OCI-LY3 (cell line): ENCODE measurements around the gene ATXN7.

Experiments used
- H2AFZ ChIP-seq: fragments of 200-600, 300-600 bp; shearing (Covaris generic); 2 replicates; pipeline ENCODE4 v1.6.0; 2014; ENCODE audit warnings: antibody characterized with exemption, low read depth, low read length
- H3K27ac ChIP-seq: fragments of 200-600, 300-600 bp; sonication (generic); 2 replicates; pipeline ENCODE4 v1.5.1; 2014; ENCODE audit warnings: mild to moderate bottlenecking, low read length, moderate library complexity, mixed read lengths
- H3K27me3 ChIP-seq: fragments of 200-600, 300-600 bp; sonication (generic); 2 replicates; pipeline ENCODE4 v1.6.1; 2014; ENCODE audit warnings: low read depth, low read length, mixed read lengths
- H3K36me3 ChIP-seq: fragments of 200-600, 300-600 bp; sonication (generic); replicated peaks from 2 replicates; pipeline ENCODE3; 2014; ENCODE audit warnings: low read depth, low read length, mixed read lengths
- H3K4me1 ChIP-seq: fragments of 300-600, 200-600 bp; sonication (generic); 2 replicates; pipeline ENCODE4 v1.6.1; 2014; ENCODE audit warnings: low read length, mixed read lengths
- H3K4me2 ChIP-seq: fragments of 200-600, 300-600 bp; sonication (generic); 2 replicates; pipeline ENCODE4 v1.6.1; 2014; ENCODE audit warnings: low read length, mixed read lengths
- H3K4me3 ChIP-seq: fragments of 300-600, 200-600 bp; sonication (generic); 2 replicates; pipeline ENCODE4 v1.5.1; 2014; ENCODE audit warnings: antibody characterized with exemption, mild to moderate bottlenecking, low read length, moderate library complexity
- H3K79me2 ChIP-seq: fragments of 300-600, 200-600 bp; shearing (Covaris generic); 2 replicates; pipeline ENCODE4 v1.6.1; 2014; ENCODE audit warnings: mild to moderate bottlenecking, low read length, mixed read lengths
- H3K9ac ChIP-seq: fragments of 300-600, 200-600 bp; shearing (Covaris generic); 2 replicates; pipeline ENCODE4 v1.6.0; 2014; ENCODE audit warnings: mild to moderate bottlenecking, low read length, moderate library complexity
- H3K9me3 ChIP-seq: fragments of 200-600, 300-600 bp; shearing (Covaris generic); 2 replicates; pipeline ENCODE4 v1.6.1; 2014; ENCODE audit warnings: low read length, mixed read lengths; ENCODE audit not compliant: insufficient read depth
- H4K20me1 ChIP-seq: fragments of 200-600, 300-600 bp; sonication (generic); 2 replicates; pipeline ENCODE4 v1.6.1; 2016; ENCODE audit warnings: low read length, mixed read lengths; ENCODE audit not compliant: insufficient read depth
- CTCF ChIP-seq: fragments of 200-600, 300-600 bp; sonication (generic); IDR thresholded peaks from 2 replicates; pipeline ENCODE4 v1.5.1; 2014; ENCODE audit warnings: antibody characterized with exemption, low read length, low read depth
- EZH2phosphoT487 ChIP-seq: fragments of 200-600 bp; shearing (Covaris generic); IDR thresholded peaks from 2 replicates; pipeline ENCODE4 v1.6.1; 2018; ENCODE audit warnings: antibody characterized with exemption, mixed run types, low read depth

The ATXN7 gene

GRCh38 chr3:63947594-63947993, 83.9 kb downstream of the ATXN7 start:
- Histone ChIP-seq H3K36me3 (peaks cover 16% of the 10 kb centered on the region), H3K79me2 (peaks cover 49% of the 10 kb centered on the region), H3K27me3 (no peaks in the 10 kb centered on the region), H3K9ac (no peak overlapping the region), H4K20me1 (peaks cover 68% of the 10 kb centered on the region), H3K4me1 (no peaks in the 10 kb centered on the region), H3K4me2 (no peak overlapping the region), H2AFZ (no peak overlapping the region), H3K4me3 (no peak overlapping the region), H3K9me3 (no peaks in the 10 kb centered on the region), H3K27ac (no peak overlapping the region)
- TF ChIP-seq EZH2phosphoT487 (no peak), CTCF (no peak)

GRCh38 chr3:63949005-63949404, 85.3 kb downstream of the ATXN7 start:
- H3K4me3 ChIP-seq, result no peak overlapping the region
- H3K4me1 ChIP-seq, result no peaks in the 10 kb centered on the region
- no peak overlapping the region for H2AFZ ChIP-seq
- peaks cover 35% of the 10 kb centered on the region for H3K79me2 ChIP-seq
- H4K20me1 ChIP-seq, result peaks cover 55% of the 10 kb centered on the region
- H3K36me3 ChIP-seq, result peaks cover 16% of the 10 kb centered on the region
- no peaks in the 10 kb centered on the region for H3K27me3 ChIP-seq
- no peak overlapping the region for H3K27ac ChIP-seq
- no peaks in the 10 kb centered on the region for H3K9me3 ChIP-seq
- TF ChIP-seq CTCF (no peak), EZH2phosphoT487 (no peak)
- no peak overlapping the region for H3K4me2 ChIP-seq
- no peak overlapping the region for H3K9ac ChIP-seq

DNA sequence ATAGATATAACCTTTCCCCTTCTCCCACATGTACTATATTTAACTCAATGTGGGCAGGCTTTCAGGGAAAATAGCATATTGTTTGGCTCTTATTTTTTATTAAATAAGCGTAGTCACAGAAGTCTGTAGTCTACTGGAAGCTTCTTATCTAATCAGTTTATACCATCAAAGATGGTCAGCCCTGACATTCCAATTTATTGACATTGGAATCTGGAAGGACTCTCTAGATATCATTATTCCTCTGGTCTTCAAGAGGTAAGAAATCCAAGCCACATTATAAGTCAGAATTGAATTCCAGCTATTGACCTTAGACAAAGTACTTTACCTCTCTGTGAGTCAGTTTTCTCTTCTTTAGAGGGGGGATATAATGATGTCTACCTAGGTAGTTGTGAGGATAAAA, 87.0 kb downstream of the ATXN7 start:
- no peak overlapping the region for H3K9ac ChIP-seq
- H3K4me3 ChIP-seq, result no peak overlapping the region
- H3K79me2 ChIP-seq, result peaks cover 30% of the 10 kb centered on the region
- H3K36me3 ChIP-seq, result peaks cover 14% of the 10 kb centered on the region
- TF ChIP-seq EZH2phosphoT487, result no peak
- no peak for TF ChIP-seq CTCF
- no peak overlapping the region for H3K4me2 ChIP-seq
- H3K27ac ChIP-seq, result no peak overlapping the region
- no peak overlapping the region for H2AFZ ChIP-seq
- H3K4me1 ChIP-seq, result peaks cover 9% of the 10 kb centered on the region
- H3K9me3 ChIP-seq, result no peaks in the 10 kb centered on the region
- H3K27me3 ChIP-seq, result no peaks in the 10 kb centered on the region
- peaks cover 52% of the 10 kb centered on the region for H4K20me1 ChIP-seq

- H3K9me3 ChIP-seq, result no peaks in the 10 kb centered on the region
- peaks cover 30% of the 10 kb centered on the region for H3K79me2 ChIP-seq
- no peak overlapping the region for H2AFZ ChIP-seq
- no peak overlapping the region for H3K27ac ChIP-seq
- H3K4me1 ChIP-seq, result peaks cover 13% of the 10 kb centered on the region
- no peak overlapping the region for H3K9ac ChIP-seq
- peaks cover 45% of the 10 kb centered on the region for H4K20me1 ChIP-seq
- no peak overlapping the region for H3K4me3 ChIP-seq
- H3K4me2 ChIP-seq, result no peak overlapping the region
- H3K27me3 ChIP-seq, result no peaks in the 10 kb centered on the region
- peaks cover 17% of the 10 kb centered on the region for H3K36me3 ChIP-seq
- TF ChIP-seq EZH2phosphoT487, result no peak
- TF ChIP-seq CTCF, result no peak
Measured at GRCh38 chr3:63951492-63952247, 88.0 kb downstream of the ATXN7 start.
